ENCODE results near the gene KLHL10. TPM values are rescaled to one million over a fixed set of nuclear protein-coding genes. Genes with fewer than 3 reads are reported as not detected.

The KLHL10 gene
- total RNA-seq (under 1 TPM in 1 of 2 donors, not detected in 1; 0.09 TPM), polyA plus RNA-seq (under 1 TPM; 0.08 to 0.12 TPM)
- long read RNA-seq, donor 1: 0 reads
- long read RNA-seq, donor 2: 0 reads
- long read RNA-seq, donor 3: 0 reads
- long read RNA-seq, donor 4: 0 reads
- long read RNA-seq, donor 5, partial matches to known transcripts: 38 of 38 reads
- long read RNA-seq, donor 5, other reads (novel, unspliced or antisense): 0 of 38 reads

DNA sequence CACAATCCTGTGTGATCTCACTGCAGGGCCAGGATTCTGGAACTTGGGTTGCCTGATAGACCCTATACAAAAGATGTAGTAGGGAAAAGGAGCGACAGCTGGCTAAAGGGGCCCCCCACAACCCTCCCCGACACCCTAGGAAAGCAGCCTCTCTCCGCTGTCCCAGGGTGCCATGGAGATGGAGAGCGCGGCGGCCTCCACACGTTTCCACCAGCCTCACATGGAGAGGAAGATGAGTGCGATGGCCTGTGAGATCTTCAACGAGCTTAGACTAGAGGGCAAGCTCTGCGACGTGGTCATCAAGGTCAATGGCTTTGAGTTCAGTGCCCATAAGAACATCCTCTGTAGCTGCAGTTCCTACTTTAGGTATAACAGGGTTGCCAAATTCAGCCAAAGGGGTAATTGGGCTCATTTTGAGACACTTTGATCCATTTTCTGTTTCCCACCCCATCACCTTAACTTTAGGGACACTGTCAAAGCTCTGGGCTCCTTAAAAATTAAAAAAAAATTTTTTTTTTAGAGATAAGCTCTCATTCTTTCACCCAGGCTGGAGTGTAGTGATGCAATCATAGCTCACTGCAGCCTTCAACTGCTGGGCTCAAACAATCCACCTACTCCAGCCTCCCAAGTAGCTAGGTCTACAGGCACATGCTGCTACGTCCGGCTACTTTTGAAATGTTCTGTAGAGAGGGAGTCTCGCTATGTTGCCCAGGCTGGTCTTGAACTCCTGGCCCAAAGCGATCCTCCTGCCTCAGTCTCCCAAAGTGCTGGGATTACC, at the start of gene KLHL10:
Gene KLHL10 (plus strand): TSS at position 65 of the 778 bp plus-strand sequence. CDS start 108 bp downstream, at position 173.
- Histone ChIP-seq H3K9me3 (ENCODE audit: control insufficient read depth in 4 of 4, insufficient read depth in 3 of 4, low read length in 3 of 4) (no peaks in the 10 kb centered on the region), H3K4me1 (ENCODE audit: control insufficient read depth in 5 of 5, insufficient read depth in 5 of 5, low read length in 5 of 5) (peaks cover 1 to 8% (median 5%) of the 10 kb centered on the region in 5 donors), H3K9ac (ENCODE audit: insufficient read depth in 1 of 2, low read length in 2 of 2) (no peak within 1 kb of the TSS), H3K27me3 (ENCODE audit: control insufficient read depth in 3 of 3, insufficient read depth in 3 of 3, low read length in 2 of 3) (no peaks in the 10 kb centered on the region), H3K4me3 (no peak within 1 kb of the TSS), H3K27ac (ENCODE audit: low read depth in 1 of 2, low read length in 1 of 2) (no peak within 1 kb of the TSS), H3K36me3 (ENCODE audit: control insufficient read depth in 4 of 4, insufficient read depth in 4 of 4, low read length in 4 of 4) (no peaks in the 10 kb centered on the region)
- TF ChIP-seq CTCF (IDR thresholded peaks at IDR 0.05; ENCODE audit: control extremely low read depth, extremely low read depth): no peak
- 95% methylated on average over 15 of the region's 15 CpGs for WGBS, 2 donors
- ATAC-seq (ENCODE audit: insufficient read depth, low FRiP score): no peak
- DNase-seq: no peak

DNA sequence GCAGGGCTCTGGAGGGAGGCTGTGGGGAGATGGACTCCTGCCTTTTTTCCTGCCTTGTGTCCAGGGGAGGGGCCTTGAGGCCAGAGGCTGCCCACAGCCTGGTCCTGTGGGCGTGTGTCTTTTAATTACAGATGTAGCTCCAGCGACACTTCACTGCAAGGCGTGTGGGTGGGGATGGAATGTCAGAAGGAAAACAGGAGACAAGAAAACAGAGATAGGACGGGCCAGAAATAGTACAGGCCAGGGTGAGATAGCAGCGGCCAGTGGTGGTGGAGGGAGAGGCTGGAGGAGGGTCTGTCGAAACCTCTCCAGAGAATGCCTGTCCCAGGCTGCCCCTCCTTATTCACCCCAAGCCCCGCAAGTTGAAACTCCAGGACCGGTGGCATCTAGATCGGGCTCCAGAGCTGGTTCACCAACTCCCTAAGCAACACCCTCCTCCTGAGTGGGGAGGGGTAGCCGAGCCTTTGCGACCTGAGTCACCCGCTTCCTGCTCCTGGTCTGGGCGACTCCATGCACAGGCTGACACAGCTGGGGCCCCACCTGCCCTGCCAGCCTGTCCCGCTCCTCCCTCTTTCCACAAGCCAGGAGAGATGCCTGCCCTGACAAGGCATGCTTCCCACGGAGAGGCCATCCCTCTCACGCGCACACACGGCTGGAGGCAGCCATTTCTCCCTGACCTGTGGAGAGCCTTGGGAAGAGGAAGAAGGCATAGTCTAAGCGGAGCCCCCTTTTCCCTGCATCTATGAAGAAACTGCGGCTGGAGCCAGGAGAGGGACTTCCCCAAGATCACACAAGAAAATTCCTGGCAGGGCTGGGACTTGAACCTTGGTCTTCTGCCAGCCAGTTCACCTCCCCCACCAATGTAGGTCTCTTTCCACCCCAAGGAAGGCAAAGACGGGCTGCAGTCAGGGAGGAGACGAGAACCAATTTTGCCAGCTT, 44.5 kb upstream of the KLHL10 start:
- no peaks in the 10 kb centered on the region for H3K27me3 ChIP-seq (ENCODE audit: control insufficient read depth in 3 of 3, insufficient read depth in 3 of 3, low read length in 2 of 3)
- H3K36me3 ChIP-seq (ENCODE audit: control insufficient read depth in 4 of 4, insufficient read depth in 4 of 4, low read length in 4 of 4): no peaks in the 10 kb centered on the region
- no peak overlapping the region for H3K4me3 ChIP-seq
- peaks cover 5 to 24% (median 17%) of the 10 kb centered on the region in 5 donors for H3K4me1 ChIP-seq (ENCODE audit: control insufficient read depth in 5 of 5, insufficient read depth in 5 of 5, low read length in 5 of 5)
- no peak for TF ChIP-seq CTCF (IDR thresholded peaks at IDR 0.05; ENCODE audit: control extremely low read depth, extremely low read depth)
- peak; percentile 86 for ATAC-seq (ENCODE audit: insufficient read depth, low FRiP score)
- peak overlapping the region; percentile 71 to 89 for H3K27ac ChIP-seq (ENCODE audit: low read depth in 1 of 2, low read length in 1 of 2)
- H3K9ac ChIP-seq (ENCODE audit: insufficient read depth in 1 of 2, low read length in 2 of 2): peak overlapping the region; percentile 25 to 47
- H3K9me3 ChIP-seq (ENCODE audit: control insufficient read depth in 4 of 4, insufficient read depth in 3 of 4, low read length in 3 of 4): no peaks in the 10 kb centered on the region
- 25 to 32% methylated on average over 22 of the region's 22 CpGs for WGBS, 2 donors
- peak; percentile 52 to 75 (median 60) for DNase-seq

DNA sequence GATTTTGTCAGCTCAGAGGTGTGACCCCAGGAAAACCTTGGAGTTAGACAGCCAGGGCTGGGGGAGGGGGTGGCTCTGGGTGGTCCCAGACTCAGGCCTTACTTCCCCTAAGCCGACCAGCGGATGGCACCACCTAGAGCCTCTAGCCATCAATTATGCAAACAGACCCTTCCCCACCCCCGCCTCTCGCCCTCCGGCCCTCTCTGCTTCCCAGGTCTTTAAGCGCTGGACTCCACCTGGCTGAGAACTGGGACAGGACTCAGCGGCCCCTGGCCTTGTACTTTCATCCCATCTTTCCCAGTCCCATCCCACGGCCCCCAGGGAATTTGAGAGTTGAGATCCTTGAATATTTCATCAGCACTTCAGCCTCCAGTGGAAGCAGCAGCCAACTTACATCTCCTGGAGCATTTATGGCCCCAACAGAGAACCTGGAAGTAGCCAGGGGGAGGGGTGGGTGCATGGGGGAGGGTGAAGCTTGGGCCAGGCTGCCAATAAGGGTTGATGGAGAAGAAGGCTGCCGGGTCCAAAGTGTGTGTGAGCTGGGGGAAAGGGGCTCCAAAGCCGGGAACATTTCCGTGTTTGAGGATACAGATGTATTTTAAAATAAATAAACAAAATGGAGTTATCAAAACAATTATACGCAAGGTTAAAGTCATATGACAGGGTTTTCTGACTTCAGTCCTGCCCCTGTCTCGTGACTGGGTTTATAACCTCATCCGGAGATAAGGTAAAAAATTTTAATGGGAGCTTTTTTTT, 43.7 kb upstream of the KLHL10 start:
- Histone ChIP-seq H3K36me3 (ENCODE audit: control insufficient read depth in 4 of 4, insufficient read depth in 4 of 4, low read length in 4 of 4) (no peaks in the 10 kb centered on the region), H3K4me1 (ENCODE audit: control insufficient read depth in 5 of 5, insufficient read depth in 5 of 5, low read length in 5 of 5) (peaks cover 5 to 22% (median 17%) of the 10 kb centered on the region in 5 donors), H3K27ac (ENCODE audit: low read depth in 1 of 2, low read length in 1 of 2) (peak overlapping the region; percentile 71 to 89), H3K27me3 (ENCODE audit: control insufficient read depth in 3 of 3, insufficient read depth in 3 of 3, low read length in 2 of 3) (no peaks in the 10 kb centered on the region), H3K9me3 (ENCODE audit: control insufficient read depth in 4 of 4, insufficient read depth in 3 of 4, low read length in 3 of 4) (no peaks in the 10 kb centered on the region), H3K9ac (ENCODE audit: insufficient read depth in 1 of 2, low read length in 2 of 2) (no peak overlapping the region), H3K4me3 (no peak overlapping the region)
- DNase-seq (peak in 1 of 3 donors; percentile 37), ATAC-seq (ENCODE audit: insufficient read depth, low FRiP score) (no peak)
- TF ChIP-seq CTCF (IDR thresholded peaks at IDR 0.05; ENCODE audit: control extremely low read depth, extremely low read depth): no peak
- WGBS, 2 donors: 67 to 75% methylated on average over 14 of the region's 14 CpGs
